BJ (cell line): ENCODE results near the gene WDR93. TPM values are rescaled to one million over a fixed set of nuclear protein-coding genes. Genes with fewer than 3 reads are reported as not detected.

Experiments
- CTCF ChIA-PET: fragments of 350-600 bp; formaldehyde crosslinking; extraction: SDS; loops from one replicate; lab custom pipeline; 2021; ENCODE audit warnings: antibody characterized with exemption, inconsistent platforms; lab: Yijun Ruan, JAX
- POLR2A ChIA-PET: fragments of 300-600 bp; sonication (Branson Sonifier 250); formaldehyde crosslinking; extraction: SDS; loops from one replicate; lab custom pipeline; 2021; ENCODE audit warnings: antibody characterized with exemption; lab: Charles Lee
- DNase-seq: peaks from one replicate; pipeline ENCODE4 v3.0.0-alpha.2; 2011; ENCODE audit warnings: low read depth
- H3K27me3 ChIP-seq: 2 replicates; pipeline ENCODE4 v1.6.0; 2011; ENCODE audit warnings: low read length; ENCODE audit not compliant: control insufficient read depth, insufficient read depth
- H3K36me3 ChIP-seq: 2 replicates; pipeline ENCODE4 v1.5.1; 2011; ENCODE audit warnings: low read length; ENCODE audit not compliant: control insufficient read depth, insufficient read depth
- H3K4me3 ChIP-seq: 2 replicates; pipeline ENCODE4 v1.5.1; 2011; ENCODE audit warnings: low read depth, mild to moderate bottlenecking, control low read depth, low read length
- polyA plus RNA-seq: library from polyadenylated mRNA; depleted of rRNA; stranded (reverse); fragments of >200 nt; gene quantifications from 2 replicates; pipeline ENCODE4 v1.2.3, GENCODE V29; 2011
- TF ChIP-seq, protein P1 (sequence below): IDR thresholded peaks from 2 replicates; pipeline ENCODE4 v1.5.1; 2011; ENCODE audit warnings: low read depth, mild to moderate bottlenecking, control low read depth, inconsistent platforms, low read length, moderate library complexity; ENCODE audit not compliant: insufficient read depth

Gene WDR93
- polyA plus RNA-seq, 1 experiment = 0.15 TPM

DNA sequence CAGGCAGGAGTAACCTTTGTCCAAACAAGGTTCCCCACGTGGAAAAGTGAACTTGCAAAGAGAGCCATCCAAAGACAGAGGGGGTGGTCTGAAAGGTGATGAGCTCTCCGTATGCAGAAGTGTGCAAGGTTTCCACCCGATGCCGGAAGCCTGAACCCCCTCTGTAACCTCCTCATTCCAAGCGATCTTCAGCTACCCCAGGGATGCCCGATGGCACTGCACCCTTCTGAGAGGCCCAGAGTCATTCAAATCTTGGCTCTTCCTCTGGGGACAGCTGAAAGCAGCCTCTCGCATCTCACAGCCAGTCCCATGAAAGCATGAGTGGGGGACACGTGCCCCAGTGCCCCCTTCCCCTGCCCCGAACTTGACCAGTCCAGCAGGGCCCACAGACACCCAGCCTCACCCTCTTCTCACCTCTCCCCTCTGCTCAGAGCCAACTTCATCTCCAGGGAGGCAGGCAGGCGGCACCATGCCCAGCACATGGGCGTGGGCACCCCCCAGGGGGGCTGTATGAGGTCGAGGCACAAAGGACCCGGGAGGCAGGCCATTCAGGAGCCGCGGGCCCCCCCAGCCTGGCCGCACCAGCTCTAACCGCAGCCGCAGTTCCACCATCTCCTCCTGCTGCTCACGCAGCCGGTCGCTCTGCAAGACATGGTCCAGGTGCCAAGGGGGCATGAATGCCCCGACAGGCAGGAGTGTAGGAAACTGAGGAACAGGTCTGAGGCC lies 44.0 kb upstream of the WDR93 start:
- Histone ChIP-seq H3K4me3 (no peak overlapping the region), H3K36me3 (peaks cover 19% of the 10 kb centered on the region), H3K27me3 (no peaks in the 10 kb centered on the region)
- ChIA-PET POLR2A (no interaction called here), CTCF (interaction anchor here (0.8 to 2.1 kb wide), 13 partner anchors 12 to 242 kb away, joined by 3 to 12 read pairs (median 4); partner anchors contain the start of gene MESP1)
- TF ChIP-seq, protein P1, sequence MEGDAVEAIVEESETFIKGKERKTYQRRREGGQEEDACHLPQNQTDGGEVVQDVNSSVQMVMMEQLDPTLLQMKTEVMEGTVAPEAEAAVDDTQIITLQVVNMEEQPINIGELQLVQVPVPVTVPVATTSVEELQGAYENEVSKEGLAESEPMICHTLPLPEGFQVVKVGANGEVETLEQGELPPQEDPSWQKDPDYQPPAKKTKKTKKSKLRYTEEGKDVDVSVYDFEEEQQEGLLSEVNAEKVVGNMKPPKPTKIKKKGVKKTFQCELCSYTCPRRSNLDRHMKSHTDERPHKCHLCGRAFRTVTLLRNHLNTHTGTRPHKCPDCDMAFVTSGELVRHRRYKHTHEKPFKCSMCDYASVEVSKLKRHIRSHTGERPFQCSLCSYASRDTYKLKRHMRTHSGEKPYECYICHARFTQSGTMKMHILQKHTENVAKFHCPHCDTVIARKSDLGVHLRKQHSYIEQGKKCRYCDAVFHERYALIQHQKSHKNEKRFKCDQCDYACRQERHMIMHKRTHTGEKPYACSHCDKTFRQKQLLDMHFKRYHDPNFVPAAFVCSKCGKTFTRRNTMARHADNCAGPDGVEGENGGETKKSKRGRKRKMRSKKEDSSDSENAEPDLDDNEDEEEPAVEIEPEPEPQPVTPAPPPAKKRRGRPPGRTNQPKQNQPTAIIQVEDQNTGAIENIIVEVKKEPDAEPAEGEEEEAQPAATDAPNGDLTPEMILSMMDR = no peak
- no peak for DNase-seq

DNA sequence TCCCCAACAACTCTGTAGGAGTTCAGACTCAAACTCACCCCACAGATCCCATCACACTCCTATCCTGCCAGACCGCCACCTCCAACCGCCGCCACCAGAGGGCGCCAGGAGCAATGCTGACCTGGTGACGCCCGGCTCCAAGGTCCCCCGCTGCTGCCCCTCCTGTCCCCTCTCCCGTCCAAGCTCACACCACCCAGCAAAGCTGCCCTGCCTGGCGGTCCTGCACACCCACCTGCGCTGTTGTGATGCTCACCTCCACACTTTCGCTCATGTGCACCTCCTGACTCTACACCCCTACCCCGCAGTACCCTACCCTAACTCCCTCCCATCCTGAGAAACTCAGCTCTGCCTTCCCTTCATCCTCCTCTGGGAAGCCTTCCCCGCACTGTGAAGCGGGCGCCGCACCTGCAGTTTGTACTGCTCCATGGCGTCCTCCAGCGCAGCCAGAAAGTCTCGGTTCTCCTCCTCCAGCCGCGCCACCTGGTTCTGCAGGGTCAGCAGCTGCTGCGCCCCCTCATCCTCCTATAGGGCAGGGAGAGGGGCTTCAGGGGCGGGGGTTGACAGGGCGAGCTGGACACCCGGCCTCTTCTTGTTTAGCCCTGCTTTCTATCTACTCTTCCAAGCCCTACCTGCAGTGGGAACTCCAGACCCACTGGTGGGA lies 43.3 kb upstream of the WDR93 start:
- ChIA-PET CTCF (interaction anchor here (0.7 to 2.1 kb wide), 16 partner anchors 11 to 147 kb away, joined by 3 to 12 read pairs (median 4); no protein-coding TSS in a partner anchor), POLR2A (no interaction called here)
- DNase-seq = no peak
- TF ChIP-seq, protein P1 = peak; percentile 95
- Histone ChIP-seq H3K27me3 (no peaks in the 10 kb centered on the region), H3K4me3 (no peak overlapping the region), H3K36me3 (peaks cover 16% of the 10 kb centered on the region)

DNA sequence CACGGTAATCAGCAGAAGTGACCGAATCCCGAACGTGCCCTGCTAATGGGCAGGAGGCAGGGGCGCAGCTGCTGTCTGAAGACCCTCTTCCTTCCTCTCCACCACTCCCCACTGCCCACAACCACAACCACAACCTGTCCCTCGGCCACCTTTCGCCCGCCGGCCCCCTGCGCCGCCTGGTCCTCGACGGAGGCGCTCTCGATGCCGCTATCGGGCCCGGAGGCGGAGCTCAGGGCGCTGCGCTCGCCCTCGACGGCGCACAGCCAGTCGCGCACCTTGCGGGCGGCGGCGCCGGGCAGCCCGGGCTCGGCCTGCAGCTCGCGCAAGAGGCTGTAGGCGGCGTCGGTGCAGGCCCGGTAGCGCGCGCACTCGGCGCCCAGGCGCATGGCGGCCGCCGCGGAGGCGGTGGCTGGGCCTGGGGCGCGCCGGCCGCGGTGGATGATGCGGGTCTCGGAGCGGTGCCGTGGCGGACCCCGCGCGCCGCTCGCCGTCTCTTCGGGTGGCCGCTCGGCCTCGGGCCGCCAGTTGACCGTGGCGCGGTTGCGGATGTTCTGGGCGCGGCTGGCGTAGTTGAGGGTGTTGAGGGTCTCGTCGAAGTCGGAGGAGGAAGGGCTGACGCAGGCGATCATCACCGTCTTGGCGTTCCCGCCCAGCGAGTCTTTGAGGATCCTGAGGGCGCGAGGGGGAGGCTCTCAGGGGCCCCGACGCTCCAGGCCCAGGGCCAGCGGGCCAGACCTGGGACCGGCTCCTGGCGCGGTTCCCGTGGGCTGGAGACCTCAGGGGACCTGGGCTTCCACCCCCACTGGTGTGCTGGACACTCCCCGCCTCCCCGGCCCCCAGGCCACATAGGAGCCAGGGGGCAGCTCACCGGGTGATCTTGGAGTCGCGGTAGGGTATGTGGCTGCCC lies 42.3 kb upstream of the WDR93 start:
- DNase-seq = no peak
- ChIA-PET CTCF (interaction anchor here (0.7 to 1.5 kb wide), 10 partner anchors 15 to 92 kb away, joined by 3 to 7 read pairs (median 4); no protein-coding TSS in a partner anchor), POLR2A (no interaction called here)
- Histone ChIP-seq H3K36me3 (peaks cover 17% of the 10 kb centered on the region), H3K27me3 (no peaks in the 10 kb centered on the region), H3K4me3 (no peak overlapping the region)
- TF ChIP-seq, protein P1 = no peak

DNA sequence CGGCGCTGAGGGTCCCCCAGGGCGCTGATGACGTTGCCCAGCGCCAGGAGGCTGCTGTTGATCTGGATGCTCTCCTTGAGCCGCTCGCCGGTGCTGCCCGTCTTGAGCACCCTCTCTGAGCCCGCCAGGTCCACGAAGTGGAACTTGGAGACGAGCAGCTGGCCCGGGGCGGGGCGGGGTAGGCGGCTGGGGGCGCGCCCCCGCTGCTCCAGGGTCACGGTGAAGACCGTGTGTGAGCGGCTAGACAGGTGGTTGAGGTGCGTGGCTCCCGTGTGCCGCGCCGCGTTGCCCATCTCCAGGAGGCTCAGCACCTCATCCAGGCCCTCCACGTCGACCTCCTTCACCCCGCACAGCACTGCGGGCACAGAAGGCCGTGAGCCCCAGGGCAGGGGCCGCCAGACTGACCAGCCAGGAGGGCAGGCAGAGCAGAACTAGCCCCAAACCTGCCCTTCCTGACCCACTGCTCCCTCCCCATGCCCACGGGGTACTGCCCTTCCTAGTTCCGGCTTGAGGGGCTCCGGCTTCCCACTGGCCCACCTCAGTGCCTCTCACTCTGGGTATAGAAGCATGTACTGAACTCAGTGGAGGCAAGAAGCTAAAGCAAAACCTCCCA lies 41.5 kb upstream of the WDR93 start:
- POLR2A ChIA-PET = no interaction called here

More for the DNA sequence above, 41.5 kb upstream of the WDR93 start:
- peaks cover 17% of the 10 kb centered on the region for H3K36me3 ChIP-seq
- CTCF ChIA-PET = interaction anchor here (0.7 to 1.3 kb wide), 3 partner anchors 14 to 25 kb away, joined by 3 read pairs; no protein-coding TSS in a partner anchor
- no peaks in the 10 kb centered on the region for H3K27me3 ChIP-seq
- DNase-seq = no peak
- TF ChIP-seq, protein P1 = no peak
- no peak overlapping the region for H3K4me3 ChIP-seq
